Measurements from ENCODE around the gene SEMA5A.

SEMA5A gene

GRCh38 chr5:9091896-9092662, 453.8 kb downstream of the SEMA5A start:
- DNase-seq, result no peak

GRCh38 chr5:9090381-9091026, 455.4 kb downstream of the SEMA5A start:
- DNase-seq, result no peak

GRCh38 chr5:9089893-9090292, 456.0 kb downstream of the SEMA5A start:
- no peak for DNase-seq

GRCh38 chr5:9082996-9083395, 462.9 kb downstream of the SEMA5A start:
- no peak for DNase-seq

- no peak for DNase-seq
These were observed 473.2 kb downstream of the SEMA5A start for GRCh38 chr5:9072701-9073100.

- DNase-seq, result no peak
These were observed 474.4 kb downstream of the SEMA5A start for GRCh38 chr5:9071524-9071923.

GRCh38 chr5:9071074-9071473, 474.8 kb downstream of the SEMA5A start:
- DNase-seq, result no peak

- DNase-seq, result no peak
These were observed 476.2 kb downstream of the SEMA5A start for GRCh38 chr5:9069650-9070049.

- no peak for DNase-seq
These were observed 478.7 kb downstream of the SEMA5A start for GRCh38 chr5:9067154-9067553.

GRCh38 chr5:9066349-9066748, 479.5 kb downstream of the SEMA5A start:
- no peak for DNase-seq

- no peak for DNase-seq
These were observed 482.1 kb downstream of the SEMA5A start for GRCh38 chr5:9063615-9064245.

- no peak for DNase-seq
These were observed 483.0 kb downstream of the SEMA5A start for GRCh38 chr5:9062873-9063272.

GRCh38 chr5:9059920-9060691, 485.8 kb downstream of the SEMA5A start:
- no peak for DNase-seq

- DNase-seq, result no peak
These were observed 487.2 kb downstream of the SEMA5A start for GRCh38 chr5:9058666-9059065.

GRCh38 chr5:9058161-9058560, 487.7 kb downstream of the SEMA5A start:
- DNase-seq, result no peak

- no peak for DNase-seq
These were observed 488.4 kb downstream of the SEMA5A start for GRCh38 chr5:9057406-9058000.

GRCh38 chr5:9056046-9056445, 489.8 kb downstream of the SEMA5A start:
- no peak for DNase-seq

GRCh38 chr5:9054821-9055589, 490.9 kb downstream of the SEMA5A start:
- no peak for DNase-seq

GRCh38 chr5:9054322-9054721, 491.6 kb downstream of the SEMA5A start:
- no peak for DNase-seq

GRCh38 chr5:9052421-9052820, 493.5 kb downstream of the SEMA5A start:
- DNase-seq, result no peak

- no peak for DNase-seq
These were observed 494.1 kb downstream of the SEMA5A start for GRCh38 chr5:9051779-9052178.

- DNase-seq, result no peak
These were observed 497.9 kb downstream of the SEMA5A start for GRCh38 chr5:9047932-9048331.

Data from NCI-H446 (cell line).